ENCODE results near the gene BLMH. TPM values are rescaled to one million over a fixed set of nuclear protein-coding genes. Genes with fewer than 3 reads are reported as not detected.
"Not testable (repeated sequence)": the region's sequence is repeated elsewhere in the genome, so short reads cannot be mapped to it uniquely, and the experiment has no call there.

Gene BLMH
- total RNA-seq, 1 donor, result 29.0 TPM

- no peaks in the 10 kb centered on the region for H3K27me3 ChIP-seq (ENCODE audit: insufficient read depth, low read length)
- H3K4me3 ChIP-seq (ENCODE audit: low read length), result no peak overlapping the region
- H3K4me1 ChIP-seq (ENCODE audit: insufficient read depth, low read length), result no peaks in the 10 kb centered on the region
- H3K9me3 ChIP-seq (ENCODE audit: low read depth, low read length), result no peaks in the 10 kb centered on the region
These were observed 72.4 kb downstream of the BLMH start for GRCh38 chr17:30219315-30219714.

- H3K4me1 ChIP-seq (ENCODE audit: insufficient read depth, low read length), result no peaks in the 10 kb centered on the region
- H3K4me3 ChIP-seq (ENCODE audit: low read length), result no peak overlapping the region
- H3K9me3 ChIP-seq (ENCODE audit: low read depth, low read length), result no peaks in the 10 kb centered on the region
- H3K27me3 ChIP-seq (ENCODE audit: insufficient read depth, low read length), result no peaks in the 10 kb centered on the region
These were observed 72.9 kb downstream of the BLMH start for GRCh38 chr17:30218799-30219198.

GRCh38 chr17:30217746-30218245 lies 73.9 kb downstream of the BLMH start:
- Histone ChIP-seq H3K27me3 (ENCODE audit: insufficient read depth, low read length) (no peaks in the 10 kb centered on the region), H3K9me3 (ENCODE audit: low read depth, low read length) (no peaks in the 10 kb centered on the region), H3K4me1 (ENCODE audit: insufficient read depth, low read length) (no peaks in the 10 kb centered on the region), H3K4me3 (ENCODE audit: low read length) (no peak overlapping the region)

- Histone ChIP-seq H3K4me3 (ENCODE audit: low read length) (no peak overlapping the region), H3K27me3 (ENCODE audit: insufficient read depth, low read length) (no peaks in the 10 kb centered on the region)
These were observed 74.7 kb downstream of the BLMH start for GRCh38 chr17:30217054-30217453.

GRCh38 chr17:30212750-30213149 lies 79.0 kb downstream of the BLMH start:
- Histone ChIP-seq H3K9me3 (ENCODE audit: low read depth, low read length) (no peaks in the 10 kb centered on the region), H3K4me1 (ENCODE audit: insufficient read depth, low read length) (no peaks in the 10 kb centered on the region), H3K27me3 (ENCODE audit: insufficient read depth, low read length) (no peaks in the 10 kb centered on the region), H3K4me3 (ENCODE audit: low read length) (no peak overlapping the region)

More at GRCh38 chr17:30217054-30217453, 74.7 kb downstream of the BLMH start:
- H3K4me1 ChIP-seq (ENCODE audit: insufficient read depth, low read length), result no peaks in the 10 kb centered on the region
- no peaks in the 10 kb centered on the region for H3K9me3 ChIP-seq (ENCODE audit: low read depth, low read length)

GRCh38 chr17:30211371-30211770 lies 80.4 kb downstream of the BLMH start:
- Histone ChIP-seq H3K9me3 (ENCODE audit: low read depth, low read length) (no peaks in the 10 kb centered on the region), H3K27me3 (ENCODE audit: insufficient read depth, low read length) (no peaks in the 10 kb centered on the region), H3K4me3 (ENCODE audit: low read length) (no peak overlapping the region), H3K4me1 (ENCODE audit: insufficient read depth, low read length) (no peaks in the 10 kb centered on the region)

- no peaks in the 10 kb centered on the region for H3K4me1 ChIP-seq (ENCODE audit: insufficient read depth, low read length)
- H3K9me3 ChIP-seq (ENCODE audit: low read depth, low read length), result no peaks in the 10 kb centered on the region
- H3K4me3 ChIP-seq (ENCODE audit: low read length), result no peak overlapping the region
- no peaks in the 10 kb centered on the region for H3K27me3 ChIP-seq (ENCODE audit: insufficient read depth, low read length)
These were observed 80.8 kb downstream of the BLMH start for GRCh38 chr17:30210901-30211300.

- no peaks in the 10 kb centered on the region for H3K4me1 ChIP-seq (ENCODE audit: insufficient read depth, low read length)
- no peak overlapping the region for H3K4me3 ChIP-seq (ENCODE audit: low read length)
- H3K9me3 ChIP-seq (ENCODE audit: low read depth, low read length), result no peaks in the 10 kb centered on the region
- H3K27me3 ChIP-seq (ENCODE audit: insufficient read depth, low read length), result no peaks in the 10 kb centered on the region
These were observed 81.4 kb downstream of the BLMH start for GRCh38 chr17:30210366-30210765.

GRCh38 chr17:30209930-30210329 lies 81.8 kb downstream of the BLMH start:
- Histone ChIP-seq H3K4me3 (ENCODE audit: low read length) (no peak overlapping the region), H3K4me1 (ENCODE audit: insufficient read depth, low read length) (no peaks in the 10 kb centered on the region), H3K9me3 (ENCODE audit: low read depth, low read length) (no peaks in the 10 kb centered on the region), H3K27me3 (ENCODE audit: insufficient read depth, low read length) (no peaks in the 10 kb centered on the region)

- Histone ChIP-seq H3K9me3 (ENCODE audit: low read depth, low read length) (no peaks in the 10 kb centered on the region), H3K4me1 (ENCODE audit: insufficient read depth, low read length) (no peaks in the 10 kb centered on the region), H3K4me3 (ENCODE audit: low read length) (no peak overlapping the region), H3K27me3 (ENCODE audit: insufficient read depth, low read length) (no peaks in the 10 kb centered on the region)
These were observed 83.5 kb downstream of the BLMH start for GRCh38 chr17:30208214-30208613.

GRCh38 chr17:30207655-30208054 lies 84.1 kb downstream of the BLMH start:
- Histone ChIP-seq H3K4me3 (ENCODE audit: low read length) (no peak overlapping the region), H3K9me3 (ENCODE audit: low read depth, low read length) (no peaks in the 10 kb centered on the region), H3K4me1 (ENCODE audit: insufficient read depth, low read length) (no peaks in the 10 kb centered on the region), H3K27me3 (ENCODE audit: insufficient read depth, low read length) (no peaks in the 10 kb centered on the region)

GRCh38 chr17:30203471-30203981 lies 88.2 kb downstream of the BLMH start:
- H3K9me3 ChIP-seq (ENCODE audit: low read depth, low read length), result no peaks in the 10 kb centered on the region
- H3K4me3 ChIP-seq (ENCODE audit: low read length), result no peak overlapping the region
- no peaks in the 10 kb centered on the region for H3K27me3 ChIP-seq (ENCODE audit: insufficient read depth, low read length)
- H3K4me1 ChIP-seq (ENCODE audit: insufficient read depth, low read length), result no peaks in the 10 kb centered on the region

- H3K27me3 ChIP-seq (ENCODE audit: insufficient read depth, low read length); H3K4me1 ChIP-seq (ENCODE audit: insufficient read depth, low read length): not testable (repeated sequence)
These were observed 91.1 kb downstream of the BLMH start for GRCh38 chr17:30200656-30201055.

GRCh38 chr17:30200106-30200505 lies 91.6 kb downstream of the BLMH start:
- H3K27me3 ChIP-seq (ENCODE audit: insufficient read depth, low read length), result no peaks in the 10 kb centered on the region
- no peak overlapping the region for H3K4me3 ChIP-seq (ENCODE audit: low read length)
- H3K4me1 ChIP-seq (ENCODE audit: insufficient read depth, low read length), result no peaks in the 10 kb centered on the region
- no peaks in the 10 kb centered on the region for H3K9me3 ChIP-seq (ENCODE audit: low read depth, low read length)

More at GRCh38 chr17:30200656-30201055, 91.1 kb downstream of the BLMH start:
- not testable (repeated sequence) for H3K9me3 ChIP-seq (ENCODE audit: low read depth, low read length); H3K4me3 ChIP-seq (ENCODE audit: low read length)

- no peaks in the 10 kb centered on the region for H3K27me3 ChIP-seq (ENCODE audit: insufficient read depth, low read length)
- H3K4me3 ChIP-seq (ENCODE audit: low read length), result no peak overlapping the region
- H3K4me1 ChIP-seq (ENCODE audit: insufficient read depth, low read length), result no peaks in the 10 kb centered on the region
- H3K9me3 ChIP-seq (ENCODE audit: low read depth, low read length), result no peaks in the 10 kb centered on the region
These were observed 92.1 kb downstream of the BLMH start for GRCh38 chr17:30199600-30199999.

Measured in mononuclear cell (primary cell).